ENCODE measurements around the gene CHL1.

- TF ChIP-seq CTCF (IDR thresholded peaks at IDR 0.05) (no peak), EZH2 (IDR thresholded peaks at IDR 0.05) (no peak), EZH2phosphoT487 (IDR thresholded peaks at IDR 0.05) (no peak)
Observed at GRCh38 chr3:312160-312733, 115.7 kb downstream of the CHL1 start.
